Caki2 (cell line): ENCODE data around the gene HINT2. TPM values are rescaled to one million over a fixed set of nuclear protein-coding genes. Genes with fewer than 3 reads are reported as not detected.

Source experiments
- total RNA-seq: library from RNA; depleted of rRNA; stranded (reverse); fragments of >200 nt; shearing (Covaris generic); gene quantifications from 2 replicates; pipeline ENCODE4 v1.2.3, GENCODE V29; 2014; ENCODE audit warnings: low replicate concordance; rRNA removed

The HINT2 gene
- total RNA-seq, 1 experiment from 2014 or later = 21.5 TPM

Other genes with a start within 250 kb of the HINT2 start
- gene TESK1, start 209.8 kb downstream of the HINT2 start, total RNA-seq = 2.9 and 3.0 TPM in 2 replicates
- 0.12 and 0.68 TPM in 2 replicates for gene CD72, start 196.6 kb downstream of the HINT2 start, total RNA-seq
- gene SIT1, start 164.1 kb downstream of the HINT2 start, total RNA-seq = not detected in 2 replicates
- gene RMRP, start 157.0 kb downstream of the HINT2 start, total RNA-seq = 4,579 and 6,436 TPM in 2 replicates
- gene CCDC107, start 156.8 kb downstream of the HINT2 start, total RNA-seq = 3.5 and 19.6 TPM in 2 replicates
- gene ARHGEF39, start 149.8 kb downstream of the HINT2 start, total RNA-seq = 7.8 and 10.4 TPM in 2 replicates
- gene CA9, start 141.1 kb downstream of the HINT2 start, total RNA-seq = 0.30 and 11.6 TPM in 2 replicates
- 2.4 and 7.8 TPM in 2 replicates for gene TPM2, start 125.1 kb downstream of the HINT2 start, total RNA-seq
- 106 and 122 TPM in 2 replicates for gene TLN1, start 82.8 kb downstream of the HINT2 start, total RNA-seq
- gene CREB3, start 82.4 kb downstream of the HINT2 start, total RNA-seq = 53.3 and 55.1 TPM in 2 replicates
- 17.7 and 24.7 TPM in 2 replicates for gene GBA2, start 65.8 kb downstream of the HINT2 start, total RNA-seq
- gene RGP1, start 65.8 kb downstream of the HINT2 start, total RNA-seq = 5.7 and 7.4 TPM in 2 replicates
- gene MSMP, start 60.8 kb downstream of the HINT2 start, total RNA-seq = not detected in 2 replicates
- gene NPR2, start 23.5 kb downstream of the HINT2 start, total RNA-seq = 2.0 TPM in 1 of 2 replicates, not detected in the other
- gene SPAG8, start 2.8 kb downstream of the HINT2 start, total RNA-seq = 0.24 TPM in 1 of 2 replicates, not detected in the other
- not detected in 2 replicates for gene FAM221B, start 13.7 kb upstream of the HINT2 start, total RNA-seq
- gene TMEM8B, start 14.2 kb upstream of the HINT2 start, total RNA-seq = 0.38 and 1.5 TPM in 2 replicates
- gene OR13J1, start 55.4 kb upstream of the HINT2 start, total RNA-seq = not detected in 2 replicates
- gene HRCT1, start 91.2 kb upstream of the HINT2 start, total RNA-seq = 26.7 and 36.7 TPM in 2 replicates
- gene SPAAR, start 94.4 kb upstream of the HINT2 start, total RNA-seq = not detected in 2 replicates
- gene OR2S2, start 143.1 kb upstream of the HINT2 start, total RNA-seq = not detected in 2 replicates
- 5.4 and 7.8 TPM in 2 replicates for gene RECK, start 221.9 kb upstream of the HINT2 start, total RNA-seq